Activated B cell treated with CpG ODN at 0.5 μM for 24 hours (primary cell): ENCODE measurements around the gene FASN. TPM values are rescaled to one million over a fixed set of nuclear protein-coding genes. Genes with fewer than 3 reads are reported as not detected.

Experiments used
- ATAC-seq: fragments of 200-7000 bp; cut with Tn5 transposase; one replicate; pipeline ENCODE4 v1.10.0; 2021; ENCODE audit warnings: low read depth, mild to moderate bottlenecking, moderate library complexity
- CTCF ChIA-PET: fragments of 350-600 bp; sonication (Branson Sonifier 250); formaldehyde crosslinking; loops from one replicate; lab custom pipeline; 2021; ENCODE audit warnings: antibody characterized with exemption; lab: Charles Lee
- POLR2A ChIA-PET: fragments of 350-600 bp; sonication (Branson Sonifier 250); formaldehyde crosslinking; loops from one replicate; lab custom pipeline; 2021; ENCODE audit warnings: antibody characterized with exemption; lab: Charles Lee
- DNase-seq: peaks from one replicate; pipeline ENCODE4 v3.0.0; 2022
- H3K27ac Mint-ChIP-seq: one replicate; pipeline ENCODE4 v1.8.0; 2020; ENCODE audit warnings: mixed read lengths
- H3K27me3 Mint-ChIP-seq: one replicate; pipeline ENCODE4 v1.8.0; 2021; ENCODE audit warnings: mixed read lengths
- H3K36me3 Mint-ChIP-seq: one replicate; pipeline ENCODE4 v1.8.0; 2021; ENCODE audit warnings: low read depth, mixed read lengths
- H3K4me1 Mint-ChIP-seq: one replicate; pipeline ENCODE4 v1.8.0; 2021; ENCODE audit warnings: mixed read lengths
- H3K4me3 Mint-ChIP-seq: one replicate; pipeline ENCODE4 v1.8.0; 2020; ENCODE audit warnings: mild to moderate bottlenecking, mixed read lengths
- H3K9me3 Mint-ChIP-seq: one replicate; pipeline ENCODE4 v1.8.0; 2020; ENCODE audit warnings: mixed read lengths
- CTCF ChIP-seq: fragments of 200-600 bp; IDR thresholded peaks from one replicate; pipeline ENCODE4 v1.8.0; 2022; ENCODE audit warnings: antibody characterized with exemption, mild to moderate bottlenecking
- intact Hi-C: fragments of 100-400 bp; cut with micrococcal nuclease; formaldehyde crosslinking; loops from one replicate; pipeline ENCODE4 v1.15.1; 2024
- total RNA-seq: library from RNA; stranded (reverse); gene quantifications from 2 replicates; pipeline ENCODE4 v1.2.3, GENCODE V29; 2022

The FASN gene
- total RNA-seq, 1 donor from 2014 or later = 121 TPM

DNA sequence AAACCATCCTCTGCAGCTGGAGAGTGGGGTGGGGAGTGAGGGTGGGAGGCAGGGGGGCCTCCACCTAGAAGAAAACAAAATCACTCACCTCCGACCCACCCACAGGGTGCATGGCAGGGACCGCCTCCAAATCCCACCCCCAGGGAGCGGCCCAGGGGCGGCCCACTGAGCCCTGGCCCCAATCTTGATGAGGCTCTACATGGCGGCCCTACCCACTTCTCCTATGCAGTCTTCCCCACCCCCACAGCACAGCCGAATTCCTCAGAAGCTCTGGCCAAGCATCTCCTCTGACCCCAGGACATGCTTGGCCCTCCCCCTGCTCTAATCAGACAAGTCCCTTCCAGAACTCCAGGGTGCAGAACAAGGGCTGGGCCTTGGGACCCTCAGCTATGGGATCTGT, 18.2 kb upstream of the FASN start:
- TF ChIP-seq CTCF = no peak
- Mint-ChIP-seq H3K9me3 (no peaks in the 10 kb centered on the region), H3K36me3 (no peaks in the 10 kb centered on the region), H3K4me1 (no peaks in the 10 kb centered on the region), H3K4me3 (no peak overlapping the region), H3K27ac (no peak overlapping the region), H3K27me3 (no peaks in the 10 kb centered on the region)
- ChIA-PET CTCF (no interaction called here), POLR2A (no interaction called here)
- DNase-seq (no peak), ATAC-seq (no peak)
- intact Hi-C loops = no loop called here

DNA sequence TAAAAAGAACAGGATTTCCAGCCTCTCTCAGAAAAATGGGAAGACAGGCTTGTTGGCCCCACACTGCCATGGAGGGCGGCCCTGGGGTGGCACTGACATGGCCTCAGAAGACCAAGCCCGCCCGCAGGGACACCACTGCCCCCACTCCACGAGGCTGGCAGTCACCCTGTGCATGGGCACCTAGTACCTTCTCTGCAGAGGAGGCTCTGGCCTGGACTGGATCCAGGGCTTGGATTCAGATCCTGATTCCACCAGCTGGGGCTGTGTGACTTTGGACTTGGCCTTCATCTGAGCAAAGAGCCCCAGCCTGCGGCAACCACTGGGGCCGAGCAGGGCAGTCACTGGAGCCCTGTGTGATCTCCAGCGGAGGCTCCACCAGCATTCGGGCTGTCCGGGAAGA, 16.8 kb upstream of the FASN start:
- DNase-seq (no peak), ATAC-seq (no peak)
- Mint-ChIP-seq H3K36me3 (no peaks in the 10 kb centered on the region), H3K9me3 (no peaks in the 10 kb centered on the region), H3K4me1 (no peaks in the 10 kb centered on the region), H3K27ac (no peak overlapping the region), H3K4me3 (no peak overlapping the region), H3K27me3 (no peaks in the 10 kb centered on the region)
- CTCF ChIA-PET = no interaction called here
- no peak for TF ChIP-seq CTCF
- POLR2A ChIA-PET = no interaction called here
- intact Hi-C loops = no loop called here

- ATAC-seq = no peak
- no peak for TF ChIP-seq CTCF
- no peak overlapping the region for H3K27ac Mint-ChIP-seq
- H3K9me3 Mint-ChIP-seq = no peaks in the 10 kb centered on the region
- ChIA-PET POLR2A (no interaction called here), CTCF (no interaction called here)
- intact Hi-C loops = no loop called here
- no peaks in the 10 kb centered on the region for H3K36me3 Mint-ChIP-seq
- no peaks in the 10 kb centered on the region for H3K4me1 Mint-ChIP-seq
- no peak overlapping the region for H3K4me3 Mint-ChIP-seq
- no peak for DNase-seq
- no peaks in the 10 kb centered on the region for H3K27me3 Mint-ChIP-seq
These were observed 16.4 kb upstream of the FASN start for GRCh38 chr17:82114447-82114846.

DNA sequence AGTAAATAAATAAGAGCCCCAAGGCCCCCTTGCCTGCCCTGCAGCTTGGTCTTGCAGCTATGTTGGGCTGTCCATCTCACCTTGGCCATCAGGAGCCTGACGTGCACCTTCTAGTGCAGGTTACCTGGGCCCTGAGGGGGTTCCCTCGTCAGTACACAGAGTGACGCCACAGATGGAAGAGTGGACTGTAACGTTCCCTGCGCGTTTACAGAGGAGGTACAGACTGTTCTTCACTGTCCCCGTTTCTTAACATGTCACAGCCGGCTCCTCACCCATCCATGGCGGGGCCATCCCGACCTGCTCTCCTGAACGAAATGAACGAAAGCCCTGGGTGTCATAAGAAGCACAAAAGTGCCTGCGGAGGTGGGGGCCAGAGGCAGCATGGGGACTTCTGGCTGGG, 15.9 kb upstream of the FASN start:
- Mint-ChIP-seq H3K27me3 (no peaks in the 10 kb centered on the region), H3K9me3 (no peaks in the 10 kb centered on the region), H3K27ac (no peak overlapping the region), H3K4me1 (no peaks in the 10 kb centered on the region), H3K4me3 (no peak overlapping the region), H3K36me3 (no peaks in the 10 kb centered on the region)
- CTCF ChIA-PET = interaction anchor here (0.6 kb wide), 1 partner anchor 214 kb away, joined by 3 read pairs; no protein-coding TSS in a partner anchor
- no peak for ATAC-seq
- intact Hi-C loops = no loop called here
- POLR2A ChIA-PET = interaction anchor here (1.2 kb wide), 1 partner anchor 15 kb away, joined by 3 read pairs; no protein-coding TSS in a partner anchor
- no peak for DNase-seq
- no peak for TF ChIP-seq CTCF

DNA sequence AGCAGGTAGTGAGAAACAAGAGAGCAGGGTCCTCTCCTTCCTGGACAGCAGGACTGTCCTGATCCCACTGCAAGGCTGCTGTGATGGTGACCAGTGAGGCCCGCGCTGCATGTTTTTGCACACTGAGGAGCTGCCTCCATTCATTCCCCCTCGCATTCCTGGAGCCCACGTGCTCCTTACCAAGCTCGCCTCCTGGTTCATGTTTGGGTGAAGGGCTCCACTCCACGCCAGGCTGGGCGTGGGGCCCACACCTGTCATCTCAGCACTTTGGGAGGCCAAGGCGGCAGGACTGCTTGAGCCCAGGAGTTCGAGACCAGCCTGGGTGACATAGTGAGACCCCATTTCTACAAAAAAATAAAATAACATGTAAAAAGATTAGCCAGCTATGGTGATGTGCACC, 15.4 kb upstream of the FASN start:
- Mint-ChIP-seq H3K9me3 (no peaks in the 10 kb centered on the region), H3K36me3 (no peaks in the 10 kb centered on the region), H3K4me3 (no peak overlapping the region), H3K4me1 (no peaks in the 10 kb centered on the region), H3K27ac (no peak overlapping the region), H3K27me3 (no peaks in the 10 kb centered on the region)
- ChIA-PET POLR2A (interaction anchor here (1.2 kb wide), 1 partner anchor 14 kb away, joined by 3 read pairs; no protein-coding TSS in a partner anchor), CTCF (interaction anchor here (0.6 kb wide), 1 partner anchor 215 kb away, joined by 3 read pairs; no protein-coding TSS in a partner anchor)
- intact Hi-C loops = no loop called here
- DNase-seq (no peak), ATAC-seq (no peak)
- TF ChIP-seq CTCF = no peak
